22Rv1 (cell line): ENCODE results near the gene SFXN3.

ENCODE experiments used
- CTCF ChIP-seq: fragments of 450-650 bp; IDR thresholded peaks from 2 replicates; pipeline ENCODE4 v1.5.1; 2017; ENCODE audit warnings: mild to moderate bottlenecking
- ZFX ChIP-seq: fragments of 450-650 bp; IDR thresholded peaks from 2 replicates; pipeline ENCODE4 v1.6.1; 2017; ENCODE audit warnings: antibody characterized with exemption, borderline replicate concordance

DNA sequence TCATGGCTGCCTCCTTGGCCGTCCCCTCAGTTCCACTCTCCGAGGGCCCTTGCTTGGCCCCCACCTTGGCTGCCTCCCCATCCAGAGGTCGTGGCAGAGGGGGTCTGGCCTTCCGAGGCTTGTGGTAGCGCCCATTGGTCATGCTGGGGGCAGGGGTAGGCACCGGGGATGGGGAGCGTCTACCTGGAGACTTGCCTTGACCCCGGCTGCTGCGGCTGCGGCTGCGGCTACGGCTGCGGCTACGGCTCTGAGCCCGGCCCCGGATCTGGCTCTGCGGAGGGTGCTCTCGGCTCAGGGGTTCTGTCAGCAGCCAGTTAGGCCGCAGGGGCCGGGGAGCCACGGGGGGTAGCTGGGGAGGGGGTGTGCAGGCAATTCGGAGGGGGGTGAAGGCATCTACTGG lies 20.7 kb upstream of the SFXN3 start:
- TF ChIP-seq CTCF = no peak
- no peak for TF ChIP-seq ZFX
